Iris pigment epithelial cell (primary cell): ENCODE results near the gene TSPAN5.
"Not testable (repeated sequence)": the region's sequence is repeated elsewhere in the genome, so short reads cannot be mapped to it uniquely, and the experiment has no call there.

Source experiments
- DNase-seq: peaks from one replicate; pipeline ENCODE4 v3.0.0-alpha.2; 2011; ENCODE audit warnings: low read depth

The TSPAN5 gene

GRCh38 chr4:98658287-98659105 lies at the start of gene TSPAN5:
Gene TSPAN5 (minus strand): TSS chr4:98658611.
- DNase-seq: peak; percentile 88

DNA sequence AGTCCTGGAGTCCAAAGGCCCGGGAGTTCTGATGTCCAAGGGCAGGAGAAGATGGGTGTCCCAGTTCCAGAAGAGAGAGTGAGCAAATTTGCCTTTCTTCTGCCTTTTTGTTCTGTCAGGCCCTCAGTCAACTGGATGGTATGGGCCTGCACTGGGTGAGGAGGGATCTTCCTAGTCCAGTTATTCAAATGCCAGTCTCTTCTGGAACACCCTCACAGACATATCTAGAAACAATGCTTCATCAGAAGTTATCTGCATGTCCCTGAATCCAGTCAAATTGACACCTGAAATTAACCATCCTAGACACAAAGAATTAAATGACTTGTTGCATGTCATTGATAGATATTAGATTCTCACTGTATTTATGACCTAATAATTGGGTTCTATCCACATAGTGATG lies 48.5 kb upstream of the TSPAN5 start:
- DNase-seq: no peak

GRCh38 chr4:98706200-98706813 lies 47.9 kb upstream of the TSPAN5 start:
- DNase-seq: no peak

DNA sequence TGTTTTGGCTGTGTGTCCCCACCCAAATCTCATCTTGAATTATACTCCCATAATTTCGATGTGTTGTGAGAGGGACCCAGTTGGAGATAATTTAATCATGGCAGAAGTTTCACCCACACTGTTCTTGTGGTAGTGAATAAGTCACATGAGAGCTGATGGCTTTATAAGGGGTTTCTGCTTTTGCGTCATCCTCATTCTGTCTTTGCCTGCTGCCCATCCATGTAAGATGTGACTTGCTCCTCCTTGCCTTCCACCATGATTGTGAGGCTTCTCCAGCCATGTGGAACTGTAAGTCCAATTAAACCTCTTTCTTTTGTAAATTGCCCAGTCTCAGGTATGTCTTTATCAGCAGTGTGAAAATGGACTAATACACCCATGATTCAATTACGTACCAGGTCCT lies 47.2 kb upstream of the TSPAN5 start:
- DNase-seq: not testable (repeated sequence)

- no peak for DNase-seq
Measured at GRCh38 chr4:98700656-98701055, 42.2 kb upstream of the TSPAN5 start.

- no peak for DNase-seq
Measured at GRCh38 chr4:98694076-98694475, 35.7 kb upstream of the TSPAN5 start.

GRCh38 chr4:98692411-98692810 lies 34.0 kb upstream of the TSPAN5 start:
- no peak for DNase-seq

- no peak for DNase-seq
Measured at GRCh38 chr4:98691588-98691987, 33.2 kb upstream of the TSPAN5 start.

- DNase-seq: no peak
Measured at GRCh38 chr4:98689507-98690174, 31.2 kb upstream of the TSPAN5 start.

- peak; percentile 78 for DNase-seq
Measured at GRCh38 chr4:98688411-98689290, 30.2 kb upstream of the TSPAN5 start.

DNA sequence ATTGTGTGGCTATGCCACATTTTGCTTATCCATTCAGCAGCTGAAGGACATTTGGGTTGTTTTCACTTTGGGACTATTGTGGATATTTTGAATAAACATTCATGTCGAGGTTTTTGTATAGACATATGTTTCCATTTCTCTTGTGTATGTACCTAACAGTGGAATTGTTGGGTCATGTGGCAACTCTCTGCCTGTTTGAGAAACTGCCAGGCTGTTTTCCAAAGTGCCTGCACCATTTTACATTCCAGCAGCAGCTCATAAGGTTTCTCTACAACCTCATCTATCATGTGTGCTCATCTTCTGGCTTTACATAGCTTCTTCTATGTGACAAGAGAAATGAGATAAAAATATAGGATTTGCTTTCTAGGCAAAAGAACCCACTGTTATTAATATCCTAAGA lies 29.5 kb upstream of the TSPAN5 start:
- no peak for DNase-seq

DNA sequence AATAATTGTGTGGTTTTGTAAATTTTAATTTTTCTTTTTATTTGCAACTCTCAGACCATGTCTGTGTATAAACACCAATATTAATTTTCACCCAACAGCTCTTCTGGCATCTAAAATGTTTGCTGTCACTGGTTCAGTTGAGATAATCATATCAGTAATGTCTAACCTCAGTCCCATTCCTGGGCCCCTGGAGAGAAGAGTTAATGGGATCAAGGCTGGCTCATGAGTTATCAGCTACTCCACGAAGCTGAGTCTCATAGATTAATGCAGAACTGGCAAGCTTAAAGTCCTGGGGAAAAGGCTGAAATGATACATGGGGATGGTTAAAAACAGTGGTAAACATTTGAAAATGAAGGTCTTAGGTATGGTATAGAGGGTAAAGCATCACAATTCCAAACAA lies 28.4 kb upstream of the TSPAN5 start:
- no peak for DNase-seq

GRCh38 chr4:98686043-98686707 lies 27.8 kb upstream of the TSPAN5 start:
- no peak for DNase-seq

DNA sequence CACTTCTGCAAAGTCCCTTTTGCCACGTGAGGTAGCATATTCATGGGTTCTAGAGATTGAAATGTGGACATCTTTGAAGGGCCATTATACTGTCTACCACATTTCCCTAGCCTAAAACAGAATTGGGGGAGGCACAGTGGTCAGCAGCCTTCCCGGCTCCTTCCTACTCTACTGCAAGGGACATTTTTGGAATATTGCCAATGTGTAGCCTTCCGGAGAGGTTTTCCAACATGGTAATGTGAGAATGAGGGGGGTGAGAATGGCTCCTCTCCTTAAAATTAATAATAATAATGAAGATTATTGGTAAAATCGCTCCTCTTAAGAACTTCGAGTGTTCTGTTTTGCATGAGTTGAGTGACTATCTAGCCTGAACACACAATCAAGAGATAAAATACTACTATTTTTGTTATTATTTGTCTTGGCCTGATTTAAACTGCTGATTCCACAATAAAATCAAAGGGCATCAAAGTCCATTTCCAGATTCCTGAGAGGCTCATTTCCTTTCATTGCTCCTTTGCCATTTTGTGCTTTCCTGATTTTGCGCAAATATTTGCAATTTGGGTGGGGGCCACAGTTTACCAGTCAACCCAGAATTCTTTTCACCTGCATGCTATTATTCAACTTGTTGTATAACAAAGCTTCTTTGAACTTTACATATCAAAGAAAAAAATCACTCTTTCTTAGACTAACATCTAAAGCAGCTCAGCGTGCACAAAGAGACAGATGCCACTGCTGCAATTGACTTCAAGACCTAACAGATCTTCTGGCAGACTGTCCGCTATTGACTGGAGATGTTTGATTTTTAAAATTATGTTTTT lies 27.0 kb upstream of the TSPAN5 start:
- no peak for DNase-seq

GRCh38 chr4:98682719-98683118 lies 24.3 kb upstream of the TSPAN5 start:
- peak; percentile 71 for DNase-seq

DNA sequence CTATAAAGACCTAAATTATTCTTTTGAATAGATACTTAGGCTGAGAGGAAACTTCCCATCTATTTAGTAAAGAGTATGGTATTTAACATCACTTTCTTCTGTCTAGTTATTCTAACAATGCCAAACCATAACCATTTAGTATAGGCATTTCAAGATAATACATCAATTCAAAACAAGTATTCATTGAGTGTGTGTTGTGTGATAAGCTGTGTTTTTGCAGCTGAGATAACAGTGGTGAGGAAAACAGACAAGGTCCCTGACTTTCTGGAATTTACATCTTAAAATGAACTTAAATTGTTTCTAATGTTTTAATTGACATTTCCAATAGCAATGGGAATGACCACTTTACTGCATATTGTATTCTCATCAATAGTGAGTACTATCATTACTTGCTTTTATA lies 22.4 kb upstream of the TSPAN5 start:
- no peak for DNase-seq

DNA sequence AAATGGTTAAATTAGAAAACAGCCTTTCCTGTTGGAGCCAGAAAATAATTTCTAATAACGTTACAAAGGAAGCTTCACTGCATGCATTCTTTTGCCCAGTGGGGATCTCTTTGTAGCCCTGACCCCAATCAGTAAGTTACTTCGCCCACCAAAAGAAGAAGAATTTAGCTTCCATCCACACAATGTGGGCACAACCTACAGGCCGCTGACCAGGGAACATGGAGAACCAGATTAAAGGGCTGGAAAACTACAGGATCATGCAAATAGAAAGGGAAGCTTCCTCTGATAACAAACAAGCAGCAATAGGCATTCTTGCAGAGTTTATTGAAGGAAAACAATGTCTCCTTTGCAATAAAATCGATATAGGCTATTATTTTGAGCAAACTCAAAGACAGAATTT lies 21.3 kb upstream of the TSPAN5 start:
- no peak for DNase-seq

DNA sequence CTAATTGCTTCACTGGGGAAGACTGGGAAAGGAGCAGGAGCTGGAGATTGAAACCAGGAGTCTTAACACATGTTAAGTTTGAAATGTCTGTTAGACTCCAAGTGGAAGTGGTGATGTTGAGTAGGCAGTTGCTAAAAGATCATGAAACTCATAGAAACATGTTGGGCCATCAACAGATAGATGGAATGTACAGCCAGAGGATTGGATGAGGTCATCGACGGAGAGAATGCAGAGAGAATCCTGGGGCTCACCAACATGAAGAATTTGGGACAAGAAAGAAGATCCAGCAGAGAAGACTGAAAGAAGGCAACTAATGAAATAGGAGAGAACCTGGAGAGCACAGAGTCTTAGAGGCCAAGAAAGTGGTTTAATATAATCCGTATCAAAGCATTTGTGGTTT lies 19.4 kb upstream of the TSPAN5 start:
- peak; percentile 57 for DNase-seq

GRCh38 chr4:98674404-98675173 lies 16.2 kb upstream of the TSPAN5 start:
- no peak for DNase-seq

DNA sequence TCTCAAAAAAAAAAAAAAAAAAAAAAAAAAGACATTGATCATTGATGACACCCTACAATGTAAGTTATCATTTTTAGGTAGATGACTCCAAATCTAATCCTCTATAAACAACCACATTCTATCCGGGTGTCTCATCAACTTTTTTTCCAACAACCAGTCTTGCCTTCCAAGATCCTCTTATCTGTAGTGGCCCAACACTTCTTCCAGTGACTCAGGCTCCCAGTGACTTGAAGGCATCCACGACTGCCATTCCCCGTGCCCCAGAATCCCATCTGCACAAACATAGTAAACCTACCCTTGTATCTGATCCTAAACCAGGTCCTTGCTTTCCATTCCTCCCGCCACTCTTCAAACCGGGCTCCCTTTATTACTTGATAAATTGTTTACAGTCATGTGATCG lies 15.6 kb upstream of the TSPAN5 start:
- no peak for DNase-seq
